K562 (cell line): ENCODE data around the gene AP5M1. TPM values are rescaled to one million over a fixed set of nuclear protein-coding genes. Genes with fewer than 3 reads are reported as not detected.

Source experiments
- CBFA2T2 ChIP-seq: fragments of 450-650 bp; conservative IDR thresholded peaks from 2 replicates; pipeline ENCODE4 v1.6.1; 2017; ENCODE audit warnings: mild to moderate bottlenecking
- EP300 ChIP-seq: IDR thresholded peaks from 2 replicates; pipeline ENCODE4 v1.6.1; 2012; ENCODE audit warnings: low read length, improper control_type of control experiment
- FOXM1 ChIP-seq, 2 experiments: fragments of 450-650 bp in 1 of 2; sonication (generic) in 1 of 2; formaldehyde crosslinking in 1 of 2; IDR thresholded peaks; 2 replicates each; pipeline versions ENCODE4 v1.6.1 to v1.9.0; 2017 to 2022; ENCODE audit warnings: low read depth in 2 of 2, mild to moderate bottlenecking in 2 of 2, missing genetic modification reagents in 1 of 2, moderate library complexity in 1 of 2
- L3MBTL2 ChIP-seq: fragments of 450-650 bp; IDR thresholded peaks from 2 replicates; pipeline ENCODE4 v1.6.1; 2016; ENCODE audit warnings: mild to moderate bottlenecking, moderate library complexity
- PBX2 ChIP-seq, 2 experiments: IDR thresholded peaks in 1 of 2; conservative IDR thresholded peaks in 1 of 2; 2 replicates each; pipeline ENCODE4 v1.6.1; 2016; ENCODE audit warnings: low read depth in 2 of 2, mild to moderate bottlenecking in 1 of 2, missing compliant biosample characterization in 1 of 2, missing genetic modification characterization in 1 of 2, moderate library complexity in 1 of 2
- POLR2H ChIP-seq: IDR thresholded peaks from 2 replicates; pipeline ENCODE4 v1.6.1; 2016; ENCODE audit warnings: missing genetic modification characterization, low read depth, mild to moderate bottlenecking, control low read depth, missing compliant biosample characterization, moderate library complexity
- SMARCA4 ChIP-seq: fragments of 450-650 bp; IDR thresholded peaks from 2 replicates; pipeline ENCODE4 v1.6.1; 2016
- TCFL5 ChIP-seq: fragments of 250-450 bp; sonication (Bioruptor Pico); conservative IDR thresholded peaks from 2 replicates; pipeline ENCODE4 v1.6.1; 2021; ENCODE audit warnings: mild to moderate bottlenecking, moderate library complexity, matching md5 sums
- YBX1 ChIP-seq: fragments of 450-650 bp; IDR thresholded peaks from 2 replicates; pipeline ENCODE4 v1.7.1; 2016; ENCODE audit warnings: mild to moderate bottlenecking
- polyA plus RNA-seq, 8 experiments: library from polyadenylated mRNA; depleted of rRNA in 4 of 8; stranded (reverse) in 5 of 8; unstranded in 3 of 8; fragments of >200 nt; fragmentation: Nextera tagmentation in 2 of 8; fragmentation: Illumina TruSeq in 1 of 8; extraction: Ambion mirVana in 2 of 8; extraction: Trizol in 1 of 8; gene quantifications; 2 replicates each; pipeline versions ENCODE4 v1.2.1 to v1.2.3, GENCODE V29; 2011 to 2014; ENCODE audit warnings: inconsistent platforms in 1 of 8, missing spikeins in 1 of 8
- total RNA-seq, 7 experiments: library from RNA; depleted of rRNA in 6 of 7; stranded (reverse); fragments of >200 nt in 6 of 7; fragmentation: Illumina TruSeq in 2 of 7; extraction: Trizol in 2 of 7; gene quantifications; 2 replicates each; pipeline versions ENCODE4 v1.2.1 to v1.2.3, GENCODE V29; 2011 to 2021; ENCODE audit warnings: low replicate concordance in 1 of 7

The AP5M1 gene
- total and polyA plus RNA-seq, 9 of the 15 experiments (the other 6 are each of a cell fraction or from before 2014, with no cell fraction given) = 16.1 to 51.7 (median 30.9) TPM

- TF ChIP-seq CBFA2T2 (peak; percentile 33), EP300 (0 out of 2 replicates have a peak, but pooled peaks have one; percentile 34), SMARCA4 (peak; percentile 52; the same call in 1 of the 2 replicates), PBX2 (CRISPR knock-in tag; IDR thresholded peaks at IDR 0.05; ENCODE audit: low read depth) (no peak), PBX2 (tag; conservative IDR thresholded peaks at IDR 0.05; ENCODE audit: low read depth) (peak; percentile 47; the same call in 1 of the 2 replicates), TCFL5 (CRISPR knock-in tag) (no peak), L3MBTL2 (no peak), YBX1 (no peak), FOXM1 (IDR thresholded peaks at IDR 0.05; ENCODE audit: low read depth) (0 out of 2 replicates have a peak, but pooled peaks have one; percentile 49), FOXM1 (CRISPR knock-in tag; IDR thresholded peaks at IDR 0.05; ENCODE audit: low read depth) (no peak), POLR2H (tag) (no peak)
Observed at GRCh38 chr14:57287745-57288144, 19.0 kb downstream of the AP5M1 start (continued).
